GM21515 (cell line): ENCODE measurements around the gene SERPINB13.

ENCODE experiments used
- ATAC-seq: cut with Tn5 transposase; IDR thresholded peaks from one replicate; pipeline ENCODE4 v1.9.1; 2021; ENCODE audit not compliant: unreplicated experiment

Gene SERPINB13, protein sequence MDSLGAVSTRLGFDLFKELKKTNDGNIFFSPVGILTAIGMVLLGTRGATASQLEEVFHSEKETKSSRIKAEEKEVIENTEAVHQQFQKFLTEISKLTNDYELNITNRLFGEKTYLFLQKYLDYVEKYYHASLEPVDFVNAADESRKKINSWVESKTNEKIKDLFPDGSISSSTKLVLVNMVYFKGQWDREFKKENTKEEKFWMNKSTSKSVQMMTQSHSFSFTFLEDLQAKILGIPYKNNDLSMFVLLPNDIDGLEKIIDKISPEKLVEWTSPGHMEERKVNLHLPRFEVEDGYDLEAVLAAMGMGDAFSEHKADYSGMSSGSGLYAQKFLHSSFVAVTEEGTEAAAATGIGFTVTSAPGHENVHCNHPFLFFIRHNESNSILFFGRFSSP

DNA sequence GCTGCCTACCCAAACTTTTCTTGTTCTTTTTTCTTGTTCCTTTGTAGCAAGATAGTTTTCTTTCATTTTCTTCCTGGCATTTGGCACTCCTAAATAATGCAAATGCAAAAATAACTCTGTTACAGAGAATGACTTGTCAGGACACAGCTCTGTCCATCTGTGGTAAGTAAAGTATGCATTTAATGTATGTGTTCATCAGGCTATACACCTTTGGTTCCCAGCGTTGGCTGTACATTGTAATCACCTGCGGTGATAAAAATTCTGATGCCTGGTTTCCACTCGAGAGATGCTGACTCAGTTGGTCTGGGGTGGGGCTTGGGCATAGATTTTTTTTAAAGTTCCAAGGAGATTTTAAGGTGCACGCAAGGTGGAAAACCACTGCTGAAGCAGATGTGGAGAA lies at the start of gene SERPINB13:
TSS of gene SERPINB13 (plus strand) at position 378 of the 400 bp plus-strand sequence. CDS start 1,325 bp downstream, outside the sequence.
- ATAC-seq = no peak

DNA sequence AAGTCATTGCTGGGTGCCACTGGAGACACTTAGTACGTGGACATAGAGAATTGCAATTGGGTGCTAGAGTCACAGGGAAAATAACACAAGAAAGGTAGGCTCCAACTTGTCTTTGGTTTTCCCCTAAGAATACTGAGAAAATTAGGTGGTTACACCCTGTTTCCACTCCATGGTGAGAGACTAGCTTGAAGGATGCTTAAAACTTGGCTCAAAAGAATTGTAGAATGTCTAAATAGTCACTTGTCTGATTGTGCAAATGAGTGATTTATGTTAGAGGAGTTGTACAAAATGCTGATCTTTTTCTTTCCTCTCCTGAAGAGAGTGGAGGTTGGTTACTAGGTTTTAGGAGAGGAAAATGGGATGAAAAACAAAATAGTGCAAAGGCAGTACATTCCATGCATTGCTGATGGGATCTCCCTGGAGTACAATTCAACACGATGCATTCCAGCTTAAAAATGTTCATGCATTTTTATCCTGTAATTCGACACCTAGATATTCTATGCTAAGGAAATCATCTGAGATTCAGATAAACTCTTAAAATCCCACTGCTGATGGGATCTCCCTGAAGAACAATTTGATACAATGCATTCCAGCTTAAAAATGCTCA lies 47.1 kb upstream of the SERPINB13 start:
- no peak for ATAC-seq

DNA sequence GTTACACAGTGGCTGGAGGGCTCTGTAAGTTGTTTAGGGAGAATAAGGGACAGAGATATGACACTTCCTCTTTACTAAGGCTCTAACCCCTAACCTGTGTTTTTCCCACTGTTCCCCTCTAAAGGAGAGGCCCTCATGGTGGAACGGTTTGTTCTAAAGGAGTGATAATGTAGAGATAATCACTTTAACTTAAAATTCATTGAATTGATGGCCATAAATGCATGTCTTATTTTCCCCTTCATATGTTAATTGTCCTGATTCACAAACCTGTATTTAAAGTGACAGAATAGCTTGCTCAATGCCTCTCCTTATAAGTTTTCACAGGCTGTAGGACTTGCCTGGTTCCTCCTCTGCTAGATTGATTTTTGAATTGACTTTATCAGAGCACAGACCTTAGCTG lies 45.1 kb upstream of the SERPINB13 start, which contains the start of gene SERPINB12:
TSS of gene SERPINB12 (plus strand) at position 301 of the 400 bp plus-strand sequence. CDS start 13,791 bp downstream, outside the sequence.
- ATAC-seq = no peak

DNA sequence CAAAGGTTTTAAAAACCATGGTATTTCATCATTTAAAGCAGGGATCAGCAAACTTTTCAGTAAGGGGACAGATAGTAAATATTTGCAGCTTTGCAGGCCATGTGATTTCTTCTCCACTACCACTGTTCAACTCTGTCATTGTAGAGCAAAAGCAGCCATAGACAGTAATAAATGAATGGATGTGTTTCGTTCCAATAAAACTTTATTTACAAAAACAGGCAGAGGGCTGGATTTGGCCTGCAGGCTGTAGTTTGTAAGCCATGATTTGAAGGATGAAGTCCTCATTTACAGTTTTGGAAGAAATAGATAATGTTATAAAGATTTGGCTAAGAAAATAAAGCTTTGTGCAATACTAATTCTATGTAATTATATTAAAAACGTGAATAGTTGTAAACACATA lies 43.1 kb upstream of the SERPINB13 start:
- no peak for ATAC-seq

DNA sequence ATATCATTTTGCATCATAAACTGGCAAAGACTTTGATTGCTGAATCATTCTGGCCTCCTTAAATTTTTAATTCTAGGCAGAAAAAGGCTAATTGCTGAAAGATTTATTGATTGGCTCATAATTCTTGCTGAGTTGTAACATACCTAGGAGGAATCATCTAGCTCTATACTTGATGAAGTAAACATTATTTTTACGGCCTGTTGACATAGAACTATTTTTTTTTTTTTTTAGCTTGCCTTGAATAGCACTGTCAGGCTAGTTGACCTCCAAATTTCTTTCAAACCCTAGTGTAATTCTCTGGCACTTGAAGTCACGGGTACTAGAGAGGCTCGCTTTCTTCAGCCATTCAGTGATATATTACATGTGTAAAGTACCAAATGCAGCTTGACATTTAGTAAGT lies 42.1 kb upstream of the SERPINB13 start:
- no peak for ATAC-seq

DNA sequence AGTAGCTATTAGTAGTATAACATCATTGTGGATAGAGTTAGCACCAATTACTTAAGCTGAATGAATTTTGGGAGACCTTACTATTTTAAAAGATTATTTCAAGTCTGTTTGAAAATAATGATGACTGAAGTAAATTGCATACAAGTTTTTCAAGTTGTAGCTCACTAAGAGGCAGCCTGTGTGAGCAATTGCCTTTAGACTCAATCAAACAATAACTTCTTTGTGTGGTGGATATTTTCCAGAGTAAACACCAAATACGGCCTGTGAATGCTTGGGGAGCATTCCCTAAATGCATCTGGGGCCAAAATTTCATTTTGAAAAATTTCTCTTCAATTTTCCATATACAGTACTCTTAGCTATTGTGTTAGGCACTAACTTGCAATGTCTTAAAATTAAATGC lies 37.1 kb upstream of the SERPINB13 start:
- ATAC-seq = no peak

DNA sequence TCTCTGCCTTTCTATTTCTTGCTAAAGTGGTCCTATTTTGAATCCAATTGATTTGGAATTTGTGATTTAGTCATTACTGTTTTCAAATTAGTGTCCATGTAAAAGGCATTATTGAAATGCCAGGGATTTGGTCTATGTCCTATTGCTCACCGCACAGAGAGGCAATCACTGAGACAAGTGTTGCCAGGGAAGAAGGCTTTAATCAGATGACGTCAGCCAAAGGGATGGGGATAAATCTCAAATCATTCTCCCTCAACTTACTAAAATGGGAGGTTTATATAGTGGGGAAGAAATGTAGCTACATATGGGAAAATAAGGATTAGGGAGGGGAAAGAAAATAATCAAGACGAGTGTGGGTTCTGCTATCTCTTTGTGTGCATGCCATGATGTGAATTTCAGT lies 35.4 kb upstream of the SERPINB13 start:
- no peak for ATAC-seq

DNA sequence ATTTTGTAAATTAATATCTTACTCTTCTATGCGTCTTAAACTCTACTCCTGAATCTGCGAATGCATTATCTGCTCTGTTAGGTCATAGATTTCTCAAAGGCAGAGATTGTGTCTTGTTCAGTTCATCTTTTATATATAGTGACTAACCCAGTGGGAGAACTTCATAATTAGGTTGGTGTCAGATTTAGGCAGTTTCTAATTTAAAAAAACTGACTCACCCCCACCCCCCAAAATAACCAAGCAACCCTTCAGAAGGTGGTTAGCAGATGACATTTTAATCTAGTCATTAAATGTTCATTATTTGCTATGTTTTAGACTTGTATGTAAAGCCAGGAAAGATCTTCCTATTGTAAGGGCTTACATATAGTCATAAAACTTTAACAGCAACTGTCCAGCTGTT lies 34.6 kb upstream of the SERPINB13 start:
- no peak for ATAC-seq

DNA sequence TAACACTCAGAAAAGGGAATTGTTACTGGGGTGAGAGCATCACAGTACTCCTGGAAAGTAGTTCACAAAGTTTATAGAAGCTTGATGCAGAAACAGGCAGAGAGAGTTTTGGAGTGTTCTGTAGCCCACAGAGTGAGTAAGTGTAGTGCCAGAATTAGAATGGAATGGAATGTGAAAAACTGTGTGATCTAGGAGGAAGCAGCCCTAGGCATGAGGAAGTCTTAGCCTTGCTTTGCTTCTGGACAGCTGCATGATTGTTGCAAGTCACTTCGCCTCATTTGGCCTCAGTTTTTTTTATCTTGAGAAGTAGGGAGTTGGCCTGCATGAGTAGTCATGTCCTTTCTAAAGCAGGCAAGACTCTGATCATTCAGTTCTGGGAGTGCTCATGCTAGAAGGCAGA lies 34.1 kb upstream of the SERPINB13 start:
- no peak for ATAC-seq

DNA sequence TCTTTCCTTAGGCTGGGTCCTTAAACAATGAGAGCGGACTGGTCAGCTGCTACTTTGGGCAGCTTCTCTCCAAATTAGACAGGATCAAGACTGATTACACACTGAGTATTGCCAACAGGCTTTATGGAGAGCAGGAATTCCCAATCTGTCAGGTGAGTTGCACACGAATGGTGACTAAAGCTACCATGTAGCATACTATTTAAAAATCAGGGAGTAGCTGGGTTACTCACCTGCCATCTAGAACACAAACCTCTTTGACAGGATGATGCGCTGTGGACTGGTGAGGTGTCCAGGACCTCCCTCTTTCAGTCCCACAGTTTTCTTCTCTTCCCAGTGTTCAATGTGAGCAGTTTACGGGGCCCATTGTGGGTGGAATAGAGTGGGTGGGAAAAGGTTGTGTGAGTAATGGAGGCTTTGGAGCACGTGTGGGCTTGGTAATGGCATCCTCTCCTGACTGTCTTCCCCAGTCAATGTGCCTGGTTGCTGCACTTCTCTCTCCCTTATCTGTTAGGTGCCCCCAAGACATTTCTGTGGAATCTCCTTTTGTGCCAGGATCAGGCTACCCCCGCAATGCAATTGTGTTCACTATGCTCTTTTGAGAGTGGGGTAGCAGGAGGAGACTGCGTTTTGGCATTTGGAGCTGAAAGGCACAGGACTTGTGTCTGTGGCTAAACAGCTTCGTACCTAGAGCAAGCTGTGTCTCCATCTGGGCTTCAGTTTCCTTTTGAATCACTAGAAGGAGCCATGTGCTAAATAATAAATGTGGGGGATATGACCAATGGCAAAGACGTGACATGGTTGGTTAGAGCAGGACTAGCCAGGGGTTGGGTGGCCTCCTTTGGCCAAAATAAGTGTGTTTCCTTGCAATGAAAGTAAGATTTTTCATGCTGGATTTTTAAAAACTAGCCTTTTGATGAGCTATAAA lies 27.3 kb upstream of the SERPINB13 start:
- no peak for ATAC-seq

DNA sequence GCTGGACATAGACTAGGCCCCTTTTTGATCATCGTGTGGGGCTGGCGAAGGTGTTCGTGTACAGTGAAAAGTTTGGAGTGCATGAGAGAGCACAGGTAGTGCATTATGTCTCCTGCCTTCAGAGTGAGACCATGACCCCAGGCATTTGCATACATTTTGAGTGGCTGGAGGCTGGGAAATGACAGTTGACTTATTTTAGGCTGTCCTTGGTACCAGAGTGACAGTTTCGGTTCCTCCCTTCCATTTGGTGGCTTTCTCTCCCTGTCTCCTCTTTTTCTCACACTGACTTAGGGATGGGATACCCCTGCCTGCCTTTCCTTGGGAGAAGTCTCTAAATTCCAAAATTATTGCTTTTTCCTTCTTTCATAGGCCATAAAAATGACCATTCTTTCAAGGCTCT lies 24.9 kb upstream of the SERPINB13 start:
- peak; percentile 75 for ATAC-seq

DNA sequence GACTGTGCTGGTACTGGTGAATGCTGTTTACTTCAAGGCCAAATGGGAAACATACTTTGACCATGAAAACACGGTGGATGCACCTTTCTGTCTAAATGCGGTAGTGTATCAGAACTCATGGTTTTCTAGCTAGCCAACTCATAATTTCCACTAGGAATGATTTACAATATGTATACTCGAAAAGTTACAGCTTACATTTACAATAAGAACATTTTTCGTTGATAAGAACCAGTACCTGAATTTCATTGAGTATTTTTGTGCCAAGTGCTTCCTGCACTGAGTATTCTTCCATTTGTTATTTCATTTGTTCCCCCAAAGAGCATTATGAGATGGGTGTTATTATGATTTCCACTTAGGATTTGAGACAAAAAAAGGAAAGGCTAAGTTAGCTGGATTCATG lies 23.1 kb upstream of the SERPINB13 start:
- no peak for ATAC-seq

DNA sequence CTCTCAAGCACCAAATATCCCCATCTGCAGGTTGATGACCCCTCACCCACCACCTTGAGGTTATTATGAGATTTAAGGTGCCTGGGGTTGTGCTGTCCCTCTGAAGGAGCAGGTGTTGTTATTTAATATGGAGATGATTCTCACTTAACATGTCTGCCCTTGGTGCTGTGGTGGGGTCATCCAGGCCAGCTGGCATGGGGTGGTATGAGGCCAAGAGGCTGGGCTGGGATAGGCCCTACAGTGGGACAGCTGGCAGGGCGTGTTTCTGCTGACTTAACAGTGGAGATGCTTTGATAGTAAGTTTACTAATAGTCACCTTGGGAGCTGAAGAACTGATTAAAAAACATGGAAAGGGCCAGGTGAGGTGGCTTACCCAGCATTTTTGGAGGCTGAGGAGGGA lies 22.6 kb upstream of the SERPINB13 start:
- no peak for ATAC-seq

DNA sequence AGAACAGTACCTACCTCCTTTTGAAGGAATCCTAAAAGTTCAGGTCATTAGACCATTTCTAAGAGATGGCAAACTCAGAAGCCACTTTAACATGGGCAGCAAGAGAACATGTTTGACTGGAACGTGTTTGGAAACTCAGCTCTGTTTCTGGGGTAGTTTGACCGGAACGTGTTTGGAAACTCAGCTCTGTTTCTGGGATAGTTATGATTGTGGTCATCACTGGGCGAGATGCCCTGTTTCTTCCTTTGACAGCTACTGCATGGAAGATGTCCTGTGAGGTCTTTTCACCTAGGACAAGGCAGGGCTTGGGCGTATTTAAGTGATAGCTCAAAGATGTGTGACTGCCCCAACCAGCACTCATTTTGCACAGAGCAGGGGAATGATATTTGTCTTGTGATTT lies 19.9 kb upstream of the SERPINB13 start:
- no peak for ATAC-seq

DNA sequence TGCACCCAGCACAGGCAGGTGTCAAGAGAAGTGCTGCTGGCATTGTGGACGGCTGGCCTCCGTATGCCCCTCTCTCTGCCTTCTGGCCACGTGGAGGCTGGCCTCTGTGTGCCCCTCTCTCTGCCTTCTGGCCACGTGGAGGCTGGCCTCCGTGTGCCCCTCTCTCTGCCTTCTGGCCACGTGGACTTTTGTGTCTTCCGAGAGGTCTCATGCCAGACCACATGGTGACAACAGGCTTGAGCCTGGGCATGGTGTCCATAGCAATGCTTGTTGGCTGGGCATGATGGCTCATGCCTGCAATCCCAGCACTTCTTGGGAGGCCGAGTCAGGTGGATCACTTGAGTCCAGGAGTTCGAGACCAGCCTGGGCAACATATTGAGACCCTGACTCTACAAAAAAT lies 19.3 kb upstream of the SERPINB13 start:
- no peak for ATAC-seq

DNA sequence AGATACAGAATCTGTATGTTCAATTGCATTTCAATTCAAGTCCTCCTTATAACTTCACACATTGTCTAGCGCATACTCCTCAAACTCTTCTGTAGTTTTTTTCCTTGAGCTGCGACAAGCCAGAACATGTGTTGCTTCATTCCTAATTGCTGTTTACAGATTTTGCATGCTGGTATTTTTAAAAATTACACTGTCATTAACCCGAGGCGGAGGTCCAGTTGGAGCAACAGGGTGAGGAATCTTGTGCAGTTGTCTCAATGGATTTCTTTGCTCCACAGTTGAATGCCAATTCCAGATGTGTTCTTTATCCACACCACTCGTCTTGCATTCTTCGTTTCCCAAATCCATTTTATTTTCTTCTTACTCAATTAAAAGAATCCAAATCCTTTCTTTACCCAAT lies 16.4 kb upstream of the SERPINB13 start:
- ATAC-seq = no peak

DNA sequence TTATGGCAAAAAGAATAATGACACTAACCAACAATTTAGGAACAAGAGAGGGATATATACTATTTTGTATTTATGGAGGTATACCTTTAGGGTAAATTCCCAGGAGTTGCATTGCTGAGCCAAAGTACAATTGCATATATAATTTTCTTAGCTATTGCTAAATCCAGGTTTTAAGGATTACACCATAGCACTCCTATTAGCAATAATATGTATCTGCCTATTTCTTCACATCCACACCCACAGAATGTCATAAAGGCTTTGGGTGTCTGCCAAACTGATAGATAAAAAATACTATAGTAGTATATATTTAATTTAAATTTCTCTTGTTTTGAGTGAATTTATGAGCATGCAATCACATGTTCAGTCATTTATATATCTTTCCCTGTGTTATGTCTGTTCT lies 11.5 kb upstream of the SERPINB13 start:
- no peak for ATAC-seq

DNA sequence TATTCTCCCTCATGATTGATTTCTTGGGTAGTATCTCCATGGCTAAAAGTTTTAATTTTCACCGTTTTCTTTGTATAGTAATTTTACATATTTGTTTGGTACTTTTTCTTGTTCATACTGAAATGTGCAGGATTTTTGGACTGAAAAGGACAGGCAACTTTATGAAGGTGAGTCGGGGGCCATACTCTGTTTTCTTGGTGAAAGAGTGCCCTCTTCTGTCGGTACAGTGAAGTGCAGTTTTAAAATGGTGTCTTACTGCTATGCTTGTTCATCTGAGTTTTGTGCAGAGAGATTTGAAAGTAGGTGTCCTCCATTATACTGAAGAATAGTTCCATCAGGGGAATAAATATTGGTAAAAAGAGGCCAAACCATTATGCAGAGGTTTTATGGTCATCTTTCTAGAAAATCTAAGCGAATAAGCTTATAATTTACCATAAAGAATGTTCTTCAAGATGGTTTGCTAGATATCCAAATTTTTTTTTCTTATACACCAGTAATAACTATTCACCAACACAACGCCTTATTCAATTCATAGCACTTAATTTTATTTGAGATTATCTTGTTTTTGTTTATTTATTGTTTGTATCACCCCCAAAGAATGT lies 8.7 kb upstream of the SERPINB13 start:
- peak; percentile 61 for ATAC-seq

DNA sequence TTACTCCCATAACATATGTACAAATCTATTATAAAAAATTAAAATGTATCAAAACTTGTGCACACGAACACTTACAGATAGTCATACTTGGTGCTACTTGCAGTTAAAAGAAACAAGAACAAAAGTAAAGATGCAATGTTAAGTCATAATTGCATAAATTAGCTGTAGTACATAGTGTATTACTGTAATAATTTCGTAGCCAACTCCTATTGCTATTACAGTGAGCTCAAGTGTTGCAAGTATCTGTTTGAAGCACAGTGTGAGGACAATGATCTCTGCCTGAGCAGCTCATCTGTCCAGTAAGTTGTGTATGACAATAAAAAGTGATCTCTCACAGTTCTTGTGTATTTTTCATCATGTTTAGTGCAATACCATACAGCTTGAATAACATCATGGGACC lies 7.5 kb upstream of the SERPINB13 start:
- no peak for ATAC-seq

DNA sequence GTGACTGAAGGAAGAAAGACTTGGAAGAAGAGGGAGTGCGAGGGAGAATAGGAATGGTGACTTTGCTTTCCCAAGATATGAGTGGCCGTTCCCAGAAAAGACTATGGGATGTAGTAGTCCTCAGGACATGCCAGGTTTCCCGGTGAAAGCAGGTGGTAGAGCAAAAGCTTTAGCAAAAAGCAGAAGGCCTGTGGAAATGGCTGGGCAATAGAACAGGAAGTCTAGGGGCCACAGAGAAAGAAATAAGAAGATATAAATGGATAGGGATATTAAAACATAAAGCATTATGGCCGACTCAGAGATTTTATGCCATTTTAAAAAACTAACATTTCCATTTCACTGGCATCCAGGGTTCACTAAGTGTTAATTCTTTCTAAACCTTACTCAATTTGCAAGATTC lies 1.2 kb upstream of the SERPINB13 start:
- ATAC-seq = no peak

DNA sequence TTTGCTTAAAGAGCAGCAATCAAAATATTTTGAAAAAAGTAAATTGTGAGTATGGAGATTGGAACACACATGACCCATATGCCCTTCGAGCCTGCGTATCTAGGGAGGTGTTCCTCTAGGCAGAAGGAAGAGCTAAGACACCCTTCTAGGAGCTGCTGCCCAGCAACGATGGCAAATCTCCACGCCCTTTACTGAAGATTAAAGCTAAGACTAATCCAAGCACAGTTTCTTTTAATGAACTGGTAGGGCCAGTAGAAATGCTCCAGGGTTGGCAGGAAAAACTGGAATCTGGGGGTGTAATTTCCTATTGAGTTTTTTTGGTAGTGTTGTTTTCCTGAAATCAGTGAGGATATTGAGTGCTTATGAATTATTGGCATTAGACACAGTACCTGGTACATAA lies 712 bp upstream of the SERPINB13 start:
- no peak for ATAC-seq
